ENCODE data around the gene PTPRD. TPM values are rescaled to one million over a fixed set of nuclear protein-coding genes. Genes with fewer than 3 reads are reported as not detected.

PTPRD gene
- total RNA-seq, 1 experiment from 2014 or later: 32.5 TPM

DNA sequence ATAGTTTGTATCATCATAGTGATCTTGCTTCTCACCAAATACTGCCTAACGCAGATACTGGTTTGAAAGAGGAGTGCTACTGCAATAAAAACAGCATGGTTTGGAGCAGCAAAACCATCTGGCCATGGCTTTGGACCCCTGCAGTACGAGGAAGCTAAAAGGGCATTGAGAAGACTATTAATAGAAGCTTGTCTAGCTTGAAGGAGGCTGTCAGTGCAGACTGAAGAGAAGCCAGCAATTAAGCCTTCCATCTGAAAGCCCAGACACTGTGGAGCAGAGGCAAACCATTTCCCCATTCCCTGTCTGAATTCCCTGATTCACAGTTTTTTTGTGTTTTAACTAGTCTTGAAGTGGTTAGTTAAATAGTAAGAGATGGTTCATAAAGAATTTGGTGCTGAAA, 281.6 kb downstream of the PTPRD start:
- no peaks in the 10 kb centered on the region for H3K9me3 ChIP-seq (ENCODE audit: control insufficient read depth, low read depth, low read length)
- H2BK15ac ChIP-seq (ENCODE audit: low read depth, low read length): no peak overlapping the region
- no peak overlapping the region for H3K56ac ChIP-seq (ENCODE audit: insufficient read length, low read depth, low read length)
- H3K4me3 Mint-ChIP-seq: no peak overlapping the region
- H2BK5ac ChIP-seq (ENCODE audit: insufficient read length, low read length): no peak overlapping the region
- no peak overlapping the region for H2AK5ac ChIP-seq (ENCODE audit: insufficient read length, low read length)
- H3K27ac Mint-ChIP-seq: no peak overlapping the region
- no peak overlapping the region for H3K18ac ChIP-seq (ENCODE audit: insufficient read length, low read depth, low read length)
- H3K4ac ChIP-seq (ENCODE audit: low read depth, low read length): no peak overlapping the region
- H3K4me1 Mint-ChIP-seq: peaks cover 4 to 11% of the 10 kb centered on the region in 2 experiments
- H3K27me3 ChIP-seq (ENCODE audit: insufficient read depth, low read length): no peaks in the 10 kb centered on the region
- no peak overlapping the region for H3K4me2 ChIP-seq (ENCODE audit: insufficient read depth, insufficient read length, low read length)
- H2BK20ac ChIP-seq (ENCODE audit: low read depth, low read length, poor library complexity, severe bottlenecking): no peak overlapping the region
- no peaks in the 10 kb centered on the region for H3K9me3 Mint-ChIP-seq
- H4K20me1 ChIP-seq (ENCODE audit: control insufficient read depth, insufficient read depth, insufficient read length): no peaks in the 10 kb centered on the region
- H3K23me2 ChIP-seq (ENCODE audit: insufficient read length, low read depth, low read length, poor library complexity, severe bottlenecking): no peaks in the 10 kb centered on the region
- H2BK12ac ChIP-seq (ENCODE audit: insufficient read length, low read depth, low read length): no peak overlapping the region
- H3K4me1 ChIP-seq (ENCODE audit: insufficient read depth, low read length): peaks cover 5% of the 10 kb centered on the region; the same call in 1 of the 2 replicates
- no peak overlapping the region for H3K9ac ChIP-seq (ENCODE audit: extremely low read depth, insufficient read length, low read length)
- TF ChIP-seq, protein P1, sequence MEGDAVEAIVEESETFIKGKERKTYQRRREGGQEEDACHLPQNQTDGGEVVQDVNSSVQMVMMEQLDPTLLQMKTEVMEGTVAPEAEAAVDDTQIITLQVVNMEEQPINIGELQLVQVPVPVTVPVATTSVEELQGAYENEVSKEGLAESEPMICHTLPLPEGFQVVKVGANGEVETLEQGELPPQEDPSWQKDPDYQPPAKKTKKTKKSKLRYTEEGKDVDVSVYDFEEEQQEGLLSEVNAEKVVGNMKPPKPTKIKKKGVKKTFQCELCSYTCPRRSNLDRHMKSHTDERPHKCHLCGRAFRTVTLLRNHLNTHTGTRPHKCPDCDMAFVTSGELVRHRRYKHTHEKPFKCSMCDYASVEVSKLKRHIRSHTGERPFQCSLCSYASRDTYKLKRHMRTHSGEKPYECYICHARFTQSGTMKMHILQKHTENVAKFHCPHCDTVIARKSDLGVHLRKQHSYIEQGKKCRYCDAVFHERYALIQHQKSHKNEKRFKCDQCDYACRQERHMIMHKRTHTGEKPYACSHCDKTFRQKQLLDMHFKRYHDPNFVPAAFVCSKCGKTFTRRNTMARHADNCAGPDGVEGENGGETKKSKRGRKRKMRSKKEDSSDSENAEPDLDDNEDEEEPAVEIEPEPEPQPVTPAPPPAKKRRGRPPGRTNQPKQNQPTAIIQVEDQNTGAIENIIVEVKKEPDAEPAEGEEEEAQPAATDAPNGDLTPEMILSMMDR (conservative IDR thresholded peaks at IDR 0.05): no peak
- no peak overlapping the region for H2BK120ac ChIP-seq (ENCODE audit: low read depth, low read length, poor library complexity, severe bottlenecking)
- H3K36me3 Mint-ChIP-seq (ENCODE audit: insufficient read depth in 1 of 3, low read depth in 3 of 3): no peaks in the 10 kb centered on the region
- H3K79me1 ChIP-seq (ENCODE audit: insufficient read depth, low read depth, low read length, poor library complexity, severe bottlenecking): no peaks in the 10 kb centered on the region
- H3K23ac ChIP-seq (ENCODE audit: insufficient read length, low read depth, low read length): no peak overlapping the region
- H3K27me3 Mint-ChIP-seq (ENCODE audit: low read depth): no peaks in the 10 kb centered on the region
- no peak overlapping the region for H4K91ac ChIP-seq (ENCODE audit: insufficient read length, low read depth, low read length)
- DNase-seq: no peak
- H4K5ac ChIP-seq (ENCODE audit: insufficient read length, low read depth, low read length): no peak overlapping the region
- no peak overlapping the region for H2AFZ ChIP-seq (ENCODE audit: low read length)
- no peak overlapping the region for H3K14ac ChIP-seq (ENCODE audit: insufficient read depth, low read length)
- no peak overlapping the region for H3T11ph ChIP-seq (ENCODE audit: low read length)
- no CpG with 5 or more reads among the region's 2 CpGs for WGBS (ENCODE audit: extremely low coverage, insufficient read length, low lambda C conversion rate)
- no peak overlapping the region for H4K8ac ChIP-seq (replicated peaks; ENCODE audit: insufficient read length, low read depth, low read length)
- H3K79me2 ChIP-seq (ENCODE audit: insufficient read depth, low read length): no peaks in the 10 kb centered on the region
- no peak overlapping the region for H3K27ac ChIP-seq (ENCODE audit: insufficient read length, low read depth, low read length)

All from H9 (cell line).